WTC11 (cell line): Measurements from ENCODE around the gene NT5DC1. TPM values are rescaled to one million over a fixed set of nuclear protein-coding genes. Genes with fewer than 3 reads are reported as not detected.

Source experiments
- FOXP1 ChIP-seq: sonication (generic); formaldehyde crosslinking; IDR thresholded peaks from 2 replicates; pipeline ENCODE4 v1.8.0; 2022; ENCODE audit warnings: missing genetic modification reagents, mild to moderate bottlenecking, moderate library complexity, borderline replicate concordance
- GTF2I ChIP-seq: fragments of 250-450 bp; sonication (Bioruptor Pico); conservative IDR thresholded peaks from 2 replicates; pipeline ENCODE4 v1.4.0; 2021; ENCODE audit warnings: mild to moderate bottlenecking
- NFE2L1 ChIP-seq: sonication (generic); formaldehyde crosslinking; IDR thresholded peaks from 2 replicates; pipeline ENCODE4 v1.8.1; 2023; ENCODE audit warnings: missing genetic modification reagents
- NR1H2 ChIP-seq: sonication (generic); formaldehyde crosslinking; IDR thresholded peaks from 2 replicates; pipeline ENCODE4 v1.9.0; 2021; ENCODE audit warnings: mild to moderate bottlenecking, moderate library complexity, missing genetic modification reagents
- NR2C2 ChIP-seq: sonication (generic); formaldehyde crosslinking; IDR thresholded peaks from 2 replicates; pipeline ENCODE4 v1.8.0; 2022; ENCODE audit warnings: mild to moderate bottlenecking, missing genetic modification reagents
- ZBTB21 ChIP-seq: sonication (generic); formaldehyde crosslinking; IDR thresholded peaks from 2 replicates; pipeline ENCODE4 v1.8.1; 2023; ENCODE audit warnings: mild to moderate bottlenecking, missing genetic modification reagents, borderline replicate concordance
- ZNF138 ChIP-seq: sonication (generic); formaldehyde crosslinking; conservative IDR thresholded peaks from 2 replicates; pipeline ENCODE4 v1.8.1; 2022; ENCODE audit warnings: mild to moderate bottlenecking, moderate library complexity, missing genetic modification reagents
- ZNF263 ChIP-seq: sonication (generic); formaldehyde crosslinking; IDR thresholded peaks from 2 replicates; pipeline ENCODE4 v1.8.1; 2022; ENCODE audit warnings: low read depth, mild to moderate bottlenecking, moderate library complexity, missing genetic modification reagents
- ZNF317 ChIP-seq: sonication (generic); formaldehyde crosslinking; IDR thresholded peaks from 2 replicates; pipeline ENCODE4 v1.8.1; 2023; ENCODE audit warnings: low read depth, mild to moderate bottlenecking, moderate library complexity, missing genetic modification reagents, borderline replicate concordance
- ZNF416 ChIP-seq: fragments of 250-450 bp; sonication (Bioruptor Pico); IDR thresholded peaks from 2 replicates; pipeline ENCODE4 v1.9.0; 2021; ENCODE audit warnings: mild to moderate bottlenecking, inconsistent platforms
- total RNA-seq: library from RNA; stranded (reverse); gene quantifications from 3 replicates; pipeline ENCODE4 v1.2.3, GENCODE V29; 2021
- TF ChIP-seq, protein P1 (sequence below): sonication (generic); formaldehyde crosslinking; IDR thresholded peaks from 2 replicates; pipeline ENCODE4 v1.8.1; 2022; ENCODE audit warnings: low read depth, mild to moderate bottlenecking, moderate library complexity, missing genetic modification reagents, borderline replicate concordance
- TF ChIP-seq, protein P2 (sequence below): sonication (generic); formaldehyde crosslinking; IDR thresholded peaks from 2 replicates; pipeline ENCODE4 v1.8.0; 2022; ENCODE audit warnings: mild to moderate bottlenecking, missing genetic modification reagents
- TF ChIP-seq, protein P3 (sequence below): sonication (generic); formaldehyde crosslinking; IDR thresholded peaks from 2 replicates; pipeline ENCODE4 v1.8.1; 2023; ENCODE audit warnings: mild to moderate bottlenecking, missing genetic modification reagents, moderate library complexity
- TF ChIP-seq, protein P4 (sequence below): sonication (generic); formaldehyde crosslinking; IDR thresholded peaks from 2 replicates; pipeline ENCODE4 v1.8.0; 2022; ENCODE audit warnings: mild to moderate bottlenecking, missing genetic modification reagents
- TF ChIP-seq, protein P5 (sequence below): sonication (generic); formaldehyde crosslinking; IDR thresholded peaks from 2 replicates; pipeline ENCODE4 v1.8.1; 2023; ENCODE audit warnings: mild to moderate bottlenecking, missing genetic modification reagents, moderate library complexity
- TF ChIP-seq, protein P6 (sequence below): sonication (generic); formaldehyde crosslinking; IDR thresholded peaks from 2 replicates; pipeline ENCODE4 v1.8.0; 2023; ENCODE audit warnings: missing genetic modification reagents
- TF ChIP-seq, protein P7 (sequence below): fragments of 250-450 bp; sonication (Bioruptor Pico); IDR thresholded peaks from 2 replicates; pipeline ENCODE4 v1.9.0; 2021; ENCODE audit warnings: moderate library complexity, mild to moderate bottlenecking, inconsistent platforms, borderline replicate concordance
- TF ChIP-seq, protein P8 (sequence below): sonication (generic); formaldehyde crosslinking; IDR thresholded peaks from 2 replicates; pipeline ENCODE4 v1.8.1; 2022; ENCODE audit warnings: mild to moderate bottlenecking, moderate library complexity, missing genetic modification reagents

NT5DC1 gene
- total RNA-seq, 1 experiment from 2014 or later = 67.9 TPM

DNA sequence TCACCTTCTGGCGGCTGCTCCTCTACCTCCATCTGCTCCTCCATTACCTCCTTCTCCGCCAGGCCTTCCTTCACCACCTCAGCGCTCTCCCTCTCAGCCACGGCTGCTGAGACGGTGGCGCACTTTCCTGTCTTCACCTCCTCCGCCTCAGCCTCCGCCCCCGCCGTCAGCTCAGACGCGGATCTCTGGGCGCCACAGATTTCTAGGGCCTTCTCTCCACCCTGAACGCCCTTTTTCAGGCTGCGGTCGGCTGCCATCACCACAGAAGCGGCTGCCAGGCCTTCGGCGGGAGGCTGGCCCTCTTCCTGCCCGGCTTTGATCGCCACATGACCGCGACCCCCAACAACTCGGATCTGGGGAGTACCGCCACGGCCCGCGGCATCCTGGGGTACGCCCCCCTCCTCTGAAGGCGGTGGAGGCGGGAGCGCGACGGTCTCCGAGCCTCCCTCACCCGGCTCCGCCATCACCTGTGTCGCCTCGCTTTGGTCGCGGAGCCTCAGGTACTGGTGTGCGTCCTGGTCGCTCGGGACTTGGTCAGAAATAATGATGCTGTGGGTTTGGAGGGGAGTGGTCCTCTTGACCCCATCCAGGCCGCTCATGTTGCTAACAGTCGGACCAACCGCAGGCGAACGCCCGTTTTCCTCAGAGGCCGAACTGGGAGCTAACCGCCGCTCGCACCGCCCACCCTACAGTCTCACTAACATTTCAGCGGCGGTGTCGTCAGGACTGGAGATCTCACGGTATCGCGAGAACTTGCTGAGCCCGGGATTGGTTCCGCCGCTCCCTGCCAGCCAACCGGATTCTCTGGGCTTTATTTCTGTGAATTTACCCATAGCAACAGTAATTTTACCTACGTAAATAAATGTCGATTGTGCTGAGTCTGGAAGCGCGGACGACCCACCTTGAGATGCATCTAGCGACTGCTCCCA, 178.8 kb downstream of the NT5DC1 start, which contains the start of gene TSPYL1 (continued):
- TF ChIP-seq, protein P1, sequence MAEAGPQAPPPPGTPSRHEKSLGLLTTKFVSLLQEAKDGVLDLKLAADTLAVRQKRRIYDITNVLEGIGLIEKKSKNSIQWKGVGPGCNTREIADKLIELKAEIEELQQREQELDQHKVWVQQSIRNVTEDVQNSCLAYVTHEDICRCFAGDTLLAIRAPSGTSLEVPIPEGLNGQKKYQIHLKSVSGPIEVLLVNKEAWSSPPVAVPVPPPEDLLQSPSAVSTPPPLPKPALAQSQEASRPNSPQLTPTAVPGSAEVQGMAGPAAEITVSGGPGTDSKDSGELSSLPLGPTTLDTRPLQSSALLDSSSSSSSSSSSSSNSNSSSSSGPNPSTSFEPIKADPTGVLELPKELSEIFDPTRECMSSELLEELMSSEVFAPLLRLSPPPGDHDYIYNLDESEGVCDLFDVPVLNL (CRISPR knock-in tag) = no peak
- TF ChIP-seq ZNF317 = peak; percentile 9; the same call in 1 of the 2 replicates
- TF ChIP-seq, protein P2, sequence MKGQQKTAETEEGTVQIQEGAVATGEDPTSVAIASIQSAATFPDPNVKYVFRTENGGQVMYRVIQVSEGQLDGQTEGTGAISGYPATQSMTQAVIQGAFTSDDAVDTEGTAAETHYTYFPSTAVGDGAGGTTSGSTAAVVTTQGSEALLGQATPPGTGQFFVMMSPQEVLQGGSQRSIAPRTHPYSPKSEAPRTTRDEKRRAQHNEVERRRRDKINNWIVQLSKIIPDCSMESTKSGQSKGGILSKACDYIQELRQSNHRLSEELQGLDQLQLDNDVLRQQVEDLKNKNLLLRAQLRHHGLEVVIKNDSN = peak; percentile 52; the same call in 1 of the 2 replicates
- no peak for TF ChIP-seq ZBTB21 (CRISPR knock-in tag)
- TF ChIP-seq GTF2I (CRISPR knock-in tag) = no peak
- TF ChIP-seq, protein P3, sequence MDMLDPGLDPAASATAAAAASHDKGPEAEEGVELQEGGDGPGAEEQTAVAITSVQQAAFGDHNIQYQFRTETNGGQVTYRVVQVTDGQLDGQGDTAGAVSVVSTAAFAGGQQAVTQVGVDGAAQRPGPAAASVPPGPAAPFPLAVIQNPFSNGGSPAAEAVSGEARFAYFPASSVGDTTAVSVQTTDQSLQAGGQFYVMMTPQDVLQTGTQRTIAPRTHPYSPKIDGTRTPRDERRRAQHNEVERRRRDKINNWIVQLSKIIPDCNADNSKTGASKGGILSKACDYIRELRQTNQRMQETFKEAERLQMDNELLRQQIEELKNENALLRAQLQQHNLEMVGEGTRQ (CRISPR knock-in tag) = no peak
- TF ChIP-seq, protein P4, sequence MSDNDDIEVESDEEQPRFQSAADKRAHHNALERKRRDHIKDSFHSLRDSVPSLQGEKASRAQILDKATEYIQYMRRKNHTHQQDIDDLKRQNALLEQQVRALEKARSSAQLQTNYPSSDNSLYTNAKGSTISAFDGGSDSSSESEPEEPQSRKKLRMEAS (CRISPR knock-in tag) = peak; percentile 69
- no peak for TF ChIP-seq NR2C2 (CRISPR knock-in tag)
- TF ChIP-seq, protein P5, sequence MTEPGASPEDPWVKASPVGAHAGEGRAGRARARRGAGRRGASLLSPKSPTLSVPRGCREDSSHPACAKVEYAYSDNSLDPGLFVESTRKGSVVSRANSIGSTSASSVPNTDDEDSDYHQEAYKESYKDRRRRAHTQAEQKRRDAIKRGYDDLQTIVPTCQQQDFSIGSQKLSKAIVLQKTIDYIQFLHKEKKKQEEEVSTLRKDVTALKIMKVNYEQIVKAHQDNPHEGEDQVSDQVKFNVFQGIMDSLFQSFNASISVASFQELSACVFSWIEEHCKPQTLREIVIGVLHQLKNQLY = no peak
- TF ChIP-seq NR1H2 (CRISPR knock-in tag) = no peak
- TF ChIP-seq ZNF416 (CRISPR knock-in tag) = 0 out of 2 replicates have a peak, but pooled peaks have one; percentile 4
- TF ChIP-seq, protein P6, sequence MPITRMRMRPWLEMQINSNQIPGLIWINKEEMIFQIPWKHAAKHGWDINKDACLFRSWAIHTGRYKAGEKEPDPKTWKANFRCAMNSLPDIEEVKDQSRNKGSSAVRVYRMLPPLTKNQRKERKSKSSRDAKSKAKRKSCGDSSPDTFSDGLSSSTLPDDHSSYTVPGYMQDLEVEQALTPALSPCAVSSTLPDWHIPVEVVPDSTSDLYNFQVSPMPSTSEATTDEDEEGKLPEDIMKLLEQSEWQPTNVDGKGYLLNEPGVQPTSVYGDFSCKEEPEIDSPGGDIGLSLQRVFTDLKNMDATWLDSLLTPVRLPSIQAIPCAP (CRISPR knock-in tag) = no peak
- TF ChIP-seq, protein P7, sequence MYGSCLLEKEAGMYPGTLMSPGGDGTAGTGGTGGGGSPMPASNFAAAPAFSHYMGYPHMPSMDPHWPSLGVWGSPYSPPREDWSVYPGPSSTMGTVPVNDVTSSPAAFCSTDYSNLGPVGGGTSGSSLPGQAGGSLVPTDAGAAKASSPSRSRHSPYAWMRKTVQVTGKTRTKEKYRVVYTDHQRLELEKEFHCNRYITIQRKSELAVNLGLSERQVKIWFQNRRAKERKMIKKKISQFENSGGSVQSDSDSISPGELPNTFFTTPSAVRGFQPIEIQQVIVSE (CRISPR knock-in tag) = no peak
- TF ChIP-seq FOXP1 (CRISPR knock-in tag) = no peak; the same call in 1 of the 2 replicates
- TF ChIP-seq ZNF263 (CRISPR knock-in tag) = no peak
- TF ChIP-seq, protein P8, sequence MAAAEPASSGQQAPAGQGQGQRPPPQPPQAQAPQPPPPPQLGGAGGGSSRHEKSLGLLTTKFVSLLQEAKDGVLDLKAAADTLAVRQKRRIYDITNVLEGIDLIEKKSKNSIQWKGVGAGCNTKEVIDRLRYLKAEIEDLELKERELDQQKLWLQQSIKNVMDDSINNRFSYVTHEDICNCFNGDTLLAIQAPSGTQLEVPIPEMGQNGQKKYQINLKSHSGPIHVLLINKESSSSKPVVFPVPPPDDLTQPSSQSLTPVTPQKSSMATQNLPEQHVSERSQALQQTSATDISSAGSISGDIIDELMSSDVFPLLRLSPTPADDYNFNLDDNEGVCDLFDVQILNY (CRISPR knock-in tag) = peak; percentile 71; the same call in 1 of the 2 replicates
- peak; percentile 43; the same call in 1 of the 2 replicates for TF ChIP-seq NFE2L1 (CRISPR knock-in tag)
- TF ChIP-seq ZNF138 (CRISPR knock-in tag) = peak; percentile 69; the same call in 1 of the 2 replicates
